ENCODE results near the gene ACVR1B.

DNA sequence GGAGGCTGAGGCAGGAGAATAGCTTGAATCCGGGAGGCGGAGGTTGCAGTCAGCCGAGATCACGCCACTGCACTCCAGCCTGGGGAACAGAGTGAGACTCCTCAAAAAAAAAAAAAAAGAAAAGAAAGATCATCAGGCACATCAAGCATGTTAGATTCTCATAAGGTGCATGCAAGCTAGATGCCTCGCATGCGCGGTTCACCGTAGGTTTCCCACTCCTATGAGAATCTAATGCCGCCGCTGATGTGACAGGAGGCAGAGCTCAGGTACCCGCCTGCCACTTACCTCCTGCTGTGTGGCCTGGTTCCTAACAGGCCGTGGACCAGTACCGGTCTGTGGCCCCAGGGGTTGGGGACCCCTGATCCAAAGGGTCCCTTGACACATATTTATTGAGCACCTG lies 7.0 kb downstream of the ACVR1B start:
- TF ChIP-seq, protein P1, sequence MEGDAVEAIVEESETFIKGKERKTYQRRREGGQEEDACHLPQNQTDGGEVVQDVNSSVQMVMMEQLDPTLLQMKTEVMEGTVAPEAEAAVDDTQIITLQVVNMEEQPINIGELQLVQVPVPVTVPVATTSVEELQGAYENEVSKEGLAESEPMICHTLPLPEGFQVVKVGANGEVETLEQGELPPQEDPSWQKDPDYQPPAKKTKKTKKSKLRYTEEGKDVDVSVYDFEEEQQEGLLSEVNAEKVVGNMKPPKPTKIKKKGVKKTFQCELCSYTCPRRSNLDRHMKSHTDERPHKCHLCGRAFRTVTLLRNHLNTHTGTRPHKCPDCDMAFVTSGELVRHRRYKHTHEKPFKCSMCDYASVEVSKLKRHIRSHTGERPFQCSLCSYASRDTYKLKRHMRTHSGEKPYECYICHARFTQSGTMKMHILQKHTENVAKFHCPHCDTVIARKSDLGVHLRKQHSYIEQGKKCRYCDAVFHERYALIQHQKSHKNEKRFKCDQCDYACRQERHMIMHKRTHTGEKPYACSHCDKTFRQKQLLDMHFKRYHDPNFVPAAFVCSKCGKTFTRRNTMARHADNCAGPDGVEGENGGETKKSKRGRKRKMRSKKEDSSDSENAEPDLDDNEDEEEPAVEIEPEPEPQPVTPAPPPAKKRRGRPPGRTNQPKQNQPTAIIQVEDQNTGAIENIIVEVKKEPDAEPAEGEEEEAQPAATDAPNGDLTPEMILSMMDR (conservative IDR thresholded peaks at IDR 0.05; ENCODE audit: low read depth in 2 of 2), result no peak
- TF ChIP-seq EZH2 (IDR thresholded peaks at IDR 0.05; ENCODE audit: low read depth, unreplicated experiment) (no peak), POLR2AphosphoS5 (IDR thresholded peaks at IDR 0.05; ENCODE audit: low read depth) (no peak), EZH2phosphoT487 (IDR thresholded peaks at IDR 0.05; ENCODE audit: unreplicated experiment) (no peak), STAT1 (IDR thresholded peaks at IDR 0.05; ENCODE audit: unreplicated experiment) (no peak), JUNB (IDR thresholded peaks at IDR 0.05; ENCODE audit: unreplicated experiment) (no peak), ZNF331 (CRISPR knock-in tag; IDR thresholded peaks at IDR 0.05; ENCODE audit: low read depth) (no peak), NANOG (IDR thresholded peaks at IDR 0.05; ENCODE audit: borderline replicate concordance) (no peak)
- TF ChIP-seq, protein P2, sequence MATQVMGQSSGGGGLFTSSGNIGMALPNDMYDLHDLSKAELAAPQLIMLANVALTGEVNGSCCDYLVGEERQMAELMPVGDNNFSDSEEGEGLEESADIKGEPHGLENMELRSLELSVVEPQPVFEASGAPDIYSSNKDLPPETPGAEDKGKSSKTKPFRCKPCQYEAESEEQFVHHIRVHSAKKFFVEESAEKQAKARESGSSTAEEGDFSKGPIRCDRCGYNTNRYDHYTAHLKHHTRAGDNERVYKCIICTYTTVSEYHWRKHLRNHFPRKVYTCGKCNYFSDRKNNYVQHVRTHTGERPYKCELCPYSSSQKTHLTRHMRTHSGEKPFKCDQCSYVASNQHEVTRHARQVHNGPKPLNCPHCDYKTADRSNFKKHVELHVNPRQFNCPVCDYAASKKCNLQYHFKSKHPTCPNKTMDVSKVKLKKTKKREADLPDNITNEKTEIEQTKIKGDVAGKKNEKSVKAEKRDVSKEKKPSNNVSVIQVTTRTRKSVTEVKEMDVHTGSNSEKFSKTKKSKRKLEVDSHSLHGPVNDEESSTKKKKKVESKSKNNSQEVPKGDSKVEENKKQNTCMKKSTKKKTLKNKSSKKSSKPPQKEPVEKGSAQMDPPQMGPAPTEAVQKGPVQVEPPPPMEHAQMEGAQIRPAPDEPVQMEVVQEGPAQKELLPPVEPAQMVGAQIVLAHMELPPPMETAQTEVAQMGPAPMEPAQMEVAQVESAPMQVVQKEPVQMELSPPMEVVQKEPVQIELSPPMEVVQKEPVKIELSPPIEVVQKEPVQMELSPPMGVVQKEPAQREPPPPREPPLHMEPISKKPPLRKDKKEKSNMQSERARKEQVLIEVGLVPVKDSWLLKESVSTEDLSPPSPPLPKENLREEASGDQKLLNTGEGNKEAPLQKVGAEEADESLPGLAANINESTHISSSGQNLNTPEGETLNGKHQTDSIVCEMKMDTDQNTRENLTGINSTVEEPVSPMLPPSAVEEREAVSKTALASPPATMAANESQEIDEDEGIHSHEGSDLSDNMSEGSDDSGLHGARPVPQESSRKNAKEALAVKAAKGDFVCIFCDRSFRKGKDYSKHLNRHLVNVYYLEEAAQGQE (IDR thresholded peaks at IDR 0.05; ENCODE audit: unreplicated experiment), result no peak

All from GM23338 (cell line).